Panc1 (cell line): ENCODE measurements around the gene COQ10A. TPM values are rescaled to one million over a fixed set of nuclear protein-coding genes. Genes with fewer than 3 reads are reported as not detected.

Experiments used
- ATAC-seq: fragments of 200-7000 bp; cut with Tn5 transposase; 2 replicates; pipeline ENCODE4 v1.9.1; 2020; ENCODE audit warnings: mild to moderate bottlenecking, moderate library complexity
- BruUV-seq: library from RNA; stranded (reverse); fragments of 400-500 nt; replicated peaks from 2 replicates; lab custom pipeline; 2021; lab: Mats Ljungman, UMichigan
- CTCF ChIA-PET: fragments of 300-600 bp; sonication (Branson Sonifier 250); formaldehyde crosslinking; loops from one replicate; lab custom pipeline; 2022; ENCODE audit warnings: antibody characterized with exemption; lab: Charles Lee
- POLR2A ChIA-PET: fragments of 300-600 bp; sonication (Branson Sonifier 250); formaldehyde crosslinking; loops from one replicate; lab custom pipeline; 2022; ENCODE audit warnings: antibody characterized with exemption; lab: Charles Lee
- DNase-seq: peaks from one replicate; pipeline ENCODE4 v3.0.0-alpha.2; 2010; ENCODE audit warnings: low read depth, low spot score
- H3K27ac ChIP-seq: 2 replicates; pipeline ENCODE4 v1.5.1; 2011; ENCODE audit warnings: mild to moderate bottlenecking, low read length, inconsistent platforms
- H3K27me3 ChIP-seq: fragments of 200-500 bp; sonication (Bioruptor generic); 2 replicates; pipeline ENCODE4 v1.6.0; 2014; ENCODE audit warnings: low read length, inconsistent platforms; ENCODE audit not compliant: control insufficient read depth, insufficient read depth
- H3K36me3 ChIP-seq: fragments of 200-500 bp; sonication (Bioruptor generic); 2 replicates; pipeline ENCODE4 v1.5.1; 2014; ENCODE audit warnings: inconsistent platforms, mild to moderate bottlenecking, low read length, moderate library complexity; ENCODE audit not compliant: control insufficient read depth, insufficient read depth
- H3K4me1 ChIP-seq: 2 replicates; pipeline ENCODE4 v1.5.1; 2011; ENCODE audit warnings: inconsistent platforms, mild to moderate bottlenecking, low read length, moderate library complexity; ENCODE audit not compliant: control insufficient read depth, insufficient read depth
- H3K4me3 ChIP-seq, 2 experiments: 2 replicates each; pipeline ENCODE4 v1.5.1; 2011 to 2012; ENCODE audit warnings: low read depth in 2 of 2, low read length in 2 of 2, mild to moderate bottlenecking in 2 of 2, inconsistent platforms in 1 of 2, moderate library complexity in 1 of 2
- H3K9me3 ChIP-seq: fragments of 200-500 bp; sonication (Bioruptor generic); 2 replicates; pipeline ENCODE4 v1.5.1; 2014; ENCODE audit warnings: low read depth, mild to moderate bottlenecking, inconsistent platforms, low read length, moderate library complexity; ENCODE audit not compliant: control insufficient read depth, insufficient read depth
- CTCF ChIP-seq: fragments of 450-650 bp; IDR thresholded peaks from 2 replicates; pipeline ENCODE4 v1.5.1; 2017; ENCODE audit warnings: mild to moderate bottlenecking
- POLR2AphosphoS5 ChIP-seq: IDR thresholded peaks from 2 replicates; pipeline ENCODE4 v1.6.1; 2012; ENCODE audit warnings: mild to moderate bottlenecking, low read depth, low read length, moderate library complexity
- REST ChIP-seq, 2 experiments: IDR thresholded peaks; 2 replicates each; pipeline ENCODE4 v1.6.1; 2011 to 2012; ENCODE audit warnings: low read depth in 2 of 2, control low read depth in 1 of 2, low read length in 1 of 2, mild to moderate bottlenecking in 1 of 2, moderate library complexity in 1 of 2; ENCODE audit not compliant: insufficient read depth in 1 of 2
- SIN3A ChIP-seq: IDR thresholded peaks from 2 replicates; pipeline ENCODE4 v1.6.1; 2012; ENCODE audit warnings: low read depth, mild to moderate bottlenecking, low read length, moderate library complexity, borderline replicate concordance; ENCODE audit not compliant: insufficient read depth
- TCF7L2 ChIP-seq: IDR thresholded peaks from 2 replicates; pipeline ENCODE4 v1.6.1; 2011; ENCODE audit warnings: mild to moderate bottlenecking, low read depth, low read length, inconsistent platforms
- in situ Hi-C: cut with HindIII; loops from 2 replicates; pipeline ENCODE4 v1.10.0; 2016; ENCODE audit warnings: low sequenced_read_pairs, low pct_unique_long_range_greater_than_20kb
- intact Hi-C: fragments of 100-400 bp; cut with micrococcal nuclease; formaldehyde crosslinking; loops from one replicate; pipeline ENCODE4 v1.10.0; 2022; ENCODE audit not compliant: unreplicated experiment
- total RNA-seq: library from RNA; stranded (reverse); gene quantifications from one replicate; pipeline ENCODE4 v1.2.1, GENCODE V29; 2021; ENCODE audit not compliant: unreplicated experiment

Gene COQ10A
- total RNA-seq, 1 experiment from 2014 or later = 20.0 TPM

- Histone ChIP-seq H3K9me3 (no peaks in the 10 kb centered on the region), H3K4me1 (no peaks in the 10 kb centered on the region), H3K27ac (no peak overlapping the region), H3K27me3 (no peaks in the 10 kb centered on the region), H3K4me3 (no peak overlapping the region), H3K36me3 (peaks cover 14% of the 10 kb centered on the region)
- ChIA-PET POLR2A (no interaction called here), CTCF (no interaction called here)
- ATAC-seq (no peak), DNase-seq (no peak)
- TF ChIP-seq POLR2AphosphoS5 = no peak
- TF ChIP-seq CTCF = no peak
- TF ChIP-seq REST (IDR thresholded peaks at IDR 0.05; ENCODE audit: insufficient read depth in 1 of 2, low read depth in 2 of 2, low read length in 1 of 2) = no peak
- no peak for TF ChIP-seq TCF7L2
- TF ChIP-seq SIN3A = no peak
- in situ Hi-C loops = no loop called here
- TSS peak; percentile 55 for BruUV-seq
- intact Hi-C loops = no loop called here
Observed at GRCh38 chr12:56248711-56249110, 18.0 kb upstream of the COQ10A start.

- no peak for TF ChIP-seq REST (IDR thresholded peaks at IDR 0.05; ENCODE audit: insufficient read depth in 1 of 2, low read depth in 2 of 2, low read length in 1 of 2)
- no peak for TF ChIP-seq CTCF
- no peak for TF ChIP-seq TCF7L2
- no peak for TF ChIP-seq SIN3A
- TF ChIP-seq POLR2AphosphoS5 = no peak
- no peaks in the 10 kb centered on the region for H3K9me3 ChIP-seq
- no peak overlapping the region for H3K27ac ChIP-seq
- peaks cover 19% of the 10 kb centered on the region for H3K36me3 ChIP-seq
- ChIA-PET POLR2A (no interaction called here), CTCF (no interaction called here)
- H3K4me1 ChIP-seq = peaks cover 10% of the 10 kb centered on the region
- no peak overlapping the region for H3K4me3 ChIP-seq
- intact Hi-C loops = no loop called here
- in situ Hi-C loops = no loop called here
- no peaks in the 10 kb centered on the region for H3K27me3 ChIP-seq
- BruUV-seq = no TSS peak
- DNase-seq = no peak
- ATAC-seq = no peak
Observed at GRCh38 chr12:56252649-56253048, 14.1 kb upstream of the COQ10A start.
